ENCODE data around the gene PIK3IP1.
"Not testable (repeated sequence)": the region's sequence is repeated elsewhere in the genome, so short reads cannot be mapped to it uniquely, and the experiment has no call there.

Gene PIK3IP1

DNA sequence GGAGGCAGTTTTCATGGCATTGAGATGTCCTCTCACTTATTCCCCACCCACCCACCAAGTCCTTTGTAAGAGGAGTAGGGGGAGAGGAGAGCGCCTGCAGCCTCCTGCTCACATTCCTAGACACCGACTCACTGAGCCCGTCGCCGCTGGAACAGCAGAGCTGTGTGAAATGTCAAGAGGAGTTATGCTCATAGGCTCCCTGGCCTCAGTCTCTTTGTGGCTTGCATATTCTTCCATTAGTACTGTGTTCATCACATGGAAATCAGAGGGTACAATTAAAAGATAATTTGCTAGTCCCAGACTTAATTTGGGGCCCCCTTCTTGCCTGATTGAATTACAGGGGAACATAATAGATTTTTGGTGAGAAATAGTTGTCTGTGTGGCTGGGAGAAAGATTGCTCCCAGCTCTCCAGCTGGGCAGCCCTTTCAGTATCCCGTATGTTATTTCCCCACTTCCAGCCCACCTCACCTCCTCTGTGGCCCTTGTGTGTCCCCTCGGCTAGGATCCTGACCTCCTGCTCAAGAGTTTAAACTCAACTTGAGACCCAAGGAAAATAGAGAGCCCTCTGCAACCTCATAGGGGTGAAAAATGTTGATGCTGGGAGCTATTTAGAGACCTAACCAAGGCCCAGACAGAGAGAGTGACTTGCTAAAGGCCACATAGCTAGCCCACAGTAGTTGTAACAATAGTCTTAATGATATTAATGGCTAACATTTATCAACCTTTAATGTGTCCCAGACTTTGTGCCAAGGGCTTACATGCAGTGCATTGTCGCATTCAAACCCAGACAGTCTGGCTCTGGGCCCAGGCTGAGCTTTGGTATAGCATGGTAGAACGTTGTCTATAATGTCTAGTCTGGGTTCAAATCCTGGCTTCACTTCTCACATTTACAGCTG lies 48.0 kb downstream of the PIK3IP1 start:
- H3K4me3 ChIP-seq (ENCODE audit: low read length): no peak overlapping the region
- peak; percentile 98 for DNase-seq (ENCODE audit: low read depth)
- TF ChIP-seq, protein P1, sequence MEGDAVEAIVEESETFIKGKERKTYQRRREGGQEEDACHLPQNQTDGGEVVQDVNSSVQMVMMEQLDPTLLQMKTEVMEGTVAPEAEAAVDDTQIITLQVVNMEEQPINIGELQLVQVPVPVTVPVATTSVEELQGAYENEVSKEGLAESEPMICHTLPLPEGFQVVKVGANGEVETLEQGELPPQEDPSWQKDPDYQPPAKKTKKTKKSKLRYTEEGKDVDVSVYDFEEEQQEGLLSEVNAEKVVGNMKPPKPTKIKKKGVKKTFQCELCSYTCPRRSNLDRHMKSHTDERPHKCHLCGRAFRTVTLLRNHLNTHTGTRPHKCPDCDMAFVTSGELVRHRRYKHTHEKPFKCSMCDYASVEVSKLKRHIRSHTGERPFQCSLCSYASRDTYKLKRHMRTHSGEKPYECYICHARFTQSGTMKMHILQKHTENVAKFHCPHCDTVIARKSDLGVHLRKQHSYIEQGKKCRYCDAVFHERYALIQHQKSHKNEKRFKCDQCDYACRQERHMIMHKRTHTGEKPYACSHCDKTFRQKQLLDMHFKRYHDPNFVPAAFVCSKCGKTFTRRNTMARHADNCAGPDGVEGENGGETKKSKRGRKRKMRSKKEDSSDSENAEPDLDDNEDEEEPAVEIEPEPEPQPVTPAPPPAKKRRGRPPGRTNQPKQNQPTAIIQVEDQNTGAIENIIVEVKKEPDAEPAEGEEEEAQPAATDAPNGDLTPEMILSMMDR (conservative IDR thresholded peaks at IDR 0.05; ENCODE audit: low read depth, low read length): no peak

DNA sequence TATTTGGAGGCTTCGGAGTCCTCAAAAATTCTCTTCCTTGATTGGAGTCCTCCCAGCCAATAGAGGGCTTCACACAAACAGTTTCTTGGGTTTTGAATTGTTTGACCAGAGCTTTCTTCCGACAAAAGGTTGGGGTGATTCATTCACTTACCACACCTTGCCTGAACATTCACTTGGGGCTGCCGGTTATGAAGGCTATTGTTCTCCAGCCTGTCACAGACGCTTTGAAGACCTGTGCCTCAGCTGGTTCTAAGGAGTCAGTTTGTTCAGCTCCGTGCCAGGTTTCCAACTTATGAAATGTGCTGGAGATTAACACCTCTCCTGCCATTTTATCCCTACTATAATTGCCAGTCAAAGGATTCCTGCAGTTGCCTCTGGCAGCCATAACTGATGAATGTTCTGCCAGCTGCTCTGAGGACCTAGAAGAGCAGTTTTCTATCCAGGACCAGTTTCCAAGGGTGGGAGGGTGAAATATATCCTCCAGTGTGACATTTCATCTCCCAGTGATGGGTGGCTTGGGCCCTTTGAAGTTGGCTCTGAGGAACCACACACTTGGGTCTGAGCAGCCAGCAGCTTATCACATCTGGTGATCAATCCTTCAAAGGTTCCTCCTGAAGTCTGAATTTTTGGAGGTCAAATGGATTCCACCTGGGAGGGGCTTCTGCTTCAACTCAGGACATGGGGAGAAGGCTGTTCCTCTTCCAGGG lies 48.8 kb downstream of the PIK3IP1 start:
- DNase-seq (ENCODE audit: low read depth): peak; percentile 89
- TF ChIP-seq, protein P1 (conservative IDR thresholded peaks at IDR 0.05; ENCODE audit: low read depth, low read length): no peak

DNA sequence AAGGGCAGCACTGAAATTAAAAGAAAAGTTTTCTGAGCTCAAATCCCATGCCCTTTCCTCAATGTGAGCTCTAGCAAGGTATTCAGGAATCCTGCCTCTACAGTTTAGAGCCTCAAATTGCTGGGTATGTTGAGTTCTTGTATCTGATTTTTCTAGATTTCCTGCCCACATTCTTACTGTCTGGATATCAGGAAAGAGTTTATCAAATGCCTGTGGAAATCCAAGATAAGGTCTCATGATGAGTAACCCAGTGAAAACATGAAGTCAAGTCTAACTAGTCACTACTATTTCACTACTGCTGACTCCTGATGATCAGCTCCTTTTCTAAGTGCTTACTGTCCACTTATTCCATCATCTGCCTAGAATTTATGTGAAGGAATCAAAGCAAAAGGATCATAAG lies 50.4 kb downstream of the PIK3IP1 start:
- H3K4me3 ChIP-seq (ENCODE audit: low read length): peak overlapping the region; percentile 27
- TF ChIP-seq, protein P1 (conservative IDR thresholded peaks at IDR 0.05; ENCODE audit: low read depth, low read length): peak; percentile 38
- DNase-seq (ENCODE audit: low read depth): no peak

More for the DNA sequence above, 48.8 kb downstream of the PIK3IP1 start:
- H3K4me3 ChIP-seq (ENCODE audit: low read length): peak overlapping the region; percentile 27

DNA sequence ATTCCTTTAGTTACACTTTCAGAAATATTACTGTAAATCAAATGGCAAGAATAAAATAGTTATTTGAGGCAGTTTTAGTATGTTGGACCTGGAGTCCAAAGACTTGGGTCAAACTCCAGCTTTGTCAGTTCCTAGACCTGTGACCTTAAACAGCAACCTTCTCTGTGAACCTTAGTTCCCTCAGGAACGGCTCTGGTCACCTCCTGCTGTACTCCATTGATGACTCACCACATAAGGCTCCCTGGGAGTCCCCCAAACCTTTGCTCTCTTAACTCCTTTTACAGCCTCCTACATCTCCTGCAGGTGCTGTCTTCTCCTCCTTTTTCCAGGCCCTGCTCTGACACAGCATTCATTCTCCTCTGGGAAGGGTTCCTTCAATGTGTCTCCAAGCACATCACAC lies 51.1 kb downstream of the PIK3IP1 start:
- DNase-seq (ENCODE audit: low read depth): no peak
- TF ChIP-seq, protein P1 (conservative IDR thresholded peaks at IDR 0.05; ENCODE audit: low read depth, low read length): no peak
- peak overlapping the region; percentile 27 for H3K4me3 ChIP-seq (ENCODE audit: low read length)

DNA sequence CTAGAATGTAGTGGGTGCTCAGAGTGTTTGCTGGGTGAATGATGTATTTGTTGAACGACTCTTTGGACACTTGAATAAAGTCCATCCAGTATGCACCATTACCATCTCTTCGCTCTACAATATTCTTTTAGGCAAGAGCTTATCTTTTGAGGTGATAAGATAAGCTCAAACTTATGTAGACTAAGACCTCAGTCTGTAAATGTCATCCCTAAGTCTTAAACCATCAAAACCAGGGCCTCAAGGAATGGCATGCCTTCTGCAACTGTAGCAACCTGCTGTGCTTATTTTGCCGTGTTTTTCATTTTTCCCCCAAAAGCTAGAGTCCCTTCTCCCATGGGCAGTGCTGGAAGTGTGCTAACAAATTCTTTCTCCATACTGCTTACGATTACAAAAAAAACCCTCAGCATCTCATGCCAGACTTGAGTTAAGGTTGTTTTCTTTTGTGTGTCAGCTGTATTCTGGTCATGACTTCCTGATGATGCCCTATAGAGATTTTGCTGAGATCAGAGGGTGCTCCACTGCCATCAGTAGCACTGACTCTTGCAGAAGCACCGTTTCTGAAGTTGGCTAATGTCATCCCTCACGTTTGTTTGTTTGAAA lies 52.4 kb downstream of the PIK3IP1 start:
- no peak for DNase-seq (ENCODE audit: low read depth)
- TF ChIP-seq, protein P1 (conservative IDR thresholded peaks at IDR 0.05; ENCODE audit: low read depth, low read length): no peak
- no peak overlapping the region for H3K4me3 ChIP-seq (ENCODE audit: low read length)

DNA sequence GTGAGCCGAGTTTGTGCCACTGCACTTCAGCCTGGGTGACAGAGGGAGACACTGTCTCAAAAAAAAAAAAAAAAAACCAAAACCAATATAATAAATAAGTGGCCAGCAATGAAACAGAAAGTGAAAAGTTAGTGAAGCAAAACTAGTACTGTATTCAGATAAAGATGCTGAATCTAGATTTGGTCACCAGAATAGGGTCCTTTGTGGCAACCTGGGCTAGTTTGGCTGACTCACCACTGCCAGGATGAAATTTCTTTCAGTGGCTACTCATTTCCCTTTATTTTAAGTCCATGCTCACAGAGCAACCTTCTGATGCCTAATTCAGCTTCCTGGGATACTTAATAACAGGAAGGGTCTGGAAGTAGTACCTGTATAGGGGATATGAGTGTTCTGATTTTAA lies 54.2 kb downstream of the PIK3IP1 start:
- no peak for DNase-seq (ENCODE audit: low read depth)
- H3K4me3 ChIP-seq (ENCODE audit: low read length): no peak overlapping the region
- TF ChIP-seq, protein P1 (conservative IDR thresholded peaks at IDR 0.05; ENCODE audit: low read depth, low read length): no peak

DNA sequence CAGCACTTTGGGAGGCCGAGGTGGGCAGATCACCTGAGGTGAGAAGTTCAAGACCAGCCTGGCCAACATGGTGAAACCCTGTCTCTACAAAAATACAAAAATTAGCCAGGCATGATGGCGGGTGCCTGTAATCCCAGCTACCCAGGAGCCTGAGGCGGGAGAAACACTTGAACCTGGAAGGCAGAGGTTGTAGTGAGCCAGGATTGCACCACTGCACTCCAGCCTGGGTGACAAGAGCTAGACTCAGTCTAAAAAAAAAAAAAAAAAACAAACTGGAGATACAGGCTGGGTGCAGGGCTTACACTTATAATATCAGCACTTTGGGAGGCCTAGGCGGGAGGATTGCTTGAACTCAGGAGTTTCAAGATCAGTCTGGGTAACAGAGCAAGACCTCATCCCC lies 56.2 kb downstream of the PIK3IP1 start:
- not testable (repeated sequence) for DNase-seq (ENCODE audit: low read depth); H3K4me3 ChIP-seq (ENCODE audit: low read length)

Data from retinal pigment epithelial cell (primary cell).